K562 (cell line): Measurements from ENCODE around the gene CRTC3. TPM values are rescaled to one million over a fixed set of nuclear protein-coding genes. Genes with fewer than 3 reads are reported as not detected.

ENCODE experiments used
- ATF1 ChIP-seq, 2 experiments: fragments of 450-650 bp in 1 of 2; IDR thresholded peaks; 2 replicates each; pipeline ENCODE4 v1.6.1; 2016; ENCODE audit warnings: missing compliant biosample characterization in 1 of 2, missing genetic modification characterization in 1 of 2
- ATF3 ChIP-seq, 2 experiments: fragments of 450-650 bp in 1 of 2; sonication (generic) in 1 of 2; formaldehyde crosslinking in 1 of 2; IDR thresholded peaks in 1 of 2; conservative IDR thresholded peaks in 1 of 2; 2 replicates each; pipeline versions ENCODE4 v1.6.1 to v1.8.1; 2016 to 2023; ENCODE audit warnings: mild to moderate bottlenecking in 2 of 2, moderate library complexity in 2 of 2, inconsistent platforms in 1 of 2, missing genetic modification reagents in 1 of 2
- E2F8 ChIP-seq: fragments of 450-650 bp; IDR thresholded peaks from 2 replicates; pipeline ENCODE4 v1.7.1; 2018; ENCODE audit warnings: mild to moderate bottlenecking, low read depth; ENCODE audit not compliant: partially characterized antibody
- GATA2 ChIP-seq: sonication (generic); formaldehyde crosslinking; IDR thresholded peaks from 2 replicates; pipeline ENCODE4 v1.4.0; 2020; ENCODE audit warnings: mild to moderate bottlenecking, missing genetic modification reagents
- JUND ChIP-seq, 2 experiments: IDR thresholded peaks; 2 replicates in 1 of 2; 3 replicates in 1 of 2; pipeline ENCODE4 v1.6.1; 2011; ENCODE audit warnings: borderline replicate concordance in 2 of 2, low read depth in 2 of 2, low read length in 2 of 2, improper control_type of control experiment in 1 of 2, missing biosample characterization in 1 of 2, missing genetic modification characterization in 1 of 2, missing genetic modification reagents in 1 of 2
- KLF6 ChIP-seq: fragments of 250-450 bp; sonication (Bioruptor Pico); IDR thresholded peaks from 2 replicates; pipeline ENCODE4 v1.4.0; 2020; ENCODE audit warnings: mild to moderate bottlenecking, moderate library complexity, borderline replicate concordance
- MAFF ChIP-seq: IDR thresholded peaks from 2 replicates; pipeline ENCODE4 v1.6.1; 2012; ENCODE audit warnings: low read length, improper control_type of control experiment
- NBN ChIP-seq: fragments of 450-650 bp; IDR thresholded peaks from 2 replicates; pipeline ENCODE4 v1.6.1; 2016; ENCODE audit warnings: low read depth, mild to moderate bottlenecking
- NCOA2 ChIP-seq, 2 experiments: fragments of 450-650 bp; IDR thresholded peaks; 2 replicates each; pipeline ENCODE4 v1.6.1; 2018; ENCODE audit warnings: mild to moderate bottlenecking in 2 of 2, moderate library complexity in 1 of 2; ENCODE audit not compliant: partially characterized antibody in 2 of 2
- PBX2 ChIP-seq, 2 experiments: IDR thresholded peaks in 1 of 2; conservative IDR thresholded peaks in 1 of 2; 2 replicates each; pipeline ENCODE4 v1.6.1; 2016; ENCODE audit warnings: low read depth in 2 of 2, mild to moderate bottlenecking in 1 of 2, missing compliant biosample characterization in 1 of 2, missing genetic modification characterization in 1 of 2, moderate library complexity in 1 of 2
- PTBP1 ChIP-seq: fragments of 200-400 bp; formaldehyde crosslinking; IDR thresholded peaks from 2 replicates; pipeline ENCODE4 v1.6.1; 2017; ENCODE audit warnings: low read depth, low read length
- SAP30 ChIP-seq: fragments of 200-600 bp; sonication (generic); IDR thresholded peaks from 2 replicates; pipeline ENCODE4 v1.6.1; 2012; ENCODE audit warnings: borderline replicate concordance, low read depth, mild to moderate bottlenecking, moderate library complexity, low read length, control low read depth, inconsistent platforms; ENCODE audit not compliant: insufficient read depth, poor library complexity, severe bottlenecking
- SMAD4 ChIP-seq: fragments of 250-450 bp; sonication (Bioruptor Pico); conservative IDR thresholded peaks from 2 replicates; pipeline ENCODE4 v1.8.0; 2021; ENCODE audit warnings: inconsistent platforms, mild to moderate bottlenecking, moderate library complexity
- THRAP3 ChIP-seq: fragments of 450-650 bp; IDR thresholded peaks from 2 replicates; pipeline ENCODE4 v1.6.1; 2016; ENCODE audit warnings: mild to moderate bottlenecking, inconsistent platforms, borderline replicate concordance
- TRIM24 ChIP-seq, 2 experiments: fragments of 450-650 bp; IDR thresholded peaks; 2 replicates each; pipeline ENCODE4 v1.6.1; 2016
- WHSC1 ChIP-seq: IDR thresholded peaks from one replicate; pipeline ENCODE4 v1.6.1; 2012; ENCODE audit warnings: low read length, control low read depth, inconsistent platforms
- ZBTB17 ChIP-seq: fragments of 450-650 bp; formaldehyde crosslinking; IDR thresholded peaks from 2 replicates; pipeline ENCODE4 v1.4.0; 2020; ENCODE audit warnings: mild to moderate bottlenecking
- ZBTB7A ChIP-seq: IDR thresholded peaks from 2 replicates; pipeline ENCODE4 v1.6.1; 2011; ENCODE audit warnings: low read depth, mild to moderate bottlenecking, low read length, moderate library complexity, borderline replicate concordance; ENCODE audit not compliant: control insufficient read depth
- ZNF316 ChIP-seq: fragments of 450-650 bp; IDR thresholded peaks from 2 replicates; pipeline ENCODE4 v1.6.1; 2016
- polyA plus RNA-seq, 8 experiments: library from polyadenylated mRNA; depleted of rRNA in 4 of 8; stranded (reverse) in 5 of 8; unstranded in 3 of 8; fragments of >200 nt; fragmentation: Nextera tagmentation in 2 of 8; fragmentation: Illumina TruSeq in 1 of 8; extraction: Ambion mirVana in 2 of 8; extraction: Trizol in 1 of 8; gene quantifications; 2 replicates each; pipeline versions ENCODE4 v1.2.1 to v1.2.3, GENCODE V29; 2011 to 2014; ENCODE audit warnings: inconsistent platforms in 1 of 8, missing spikeins in 1 of 8
- total RNA-seq, 7 experiments: library from RNA; depleted of rRNA in 6 of 7; stranded (reverse); fragments of >200 nt in 6 of 7; fragmentation: Illumina TruSeq in 2 of 7; extraction: Trizol in 2 of 7; gene quantifications; 2 replicates each; pipeline versions ENCODE4 v1.2.1 to v1.2.3, GENCODE V29; 2011 to 2021; ENCODE audit warnings: low replicate concordance in 1 of 7

The CRTC3 gene
- total and polyA plus RNA-seq, 9 of the 15 experiments (the other 6 are each of a cell fraction or from before 2014, with no cell fraction given), result 1.2 to 19.0 (median 11.6) TPM

- TF ChIP-seq E2F8 (peak; percentile 28), PTBP1 (no peak), ATF3 (IDR thresholded peaks at IDR 0.05) (peak; percentile 47; the same call in 1 of the 2 replicates), ATF3 (CRISPR knock-in tag; conservative IDR thresholded peaks at IDR 0.05) (0 out of 2 replicates have a peak, but pooled peaks have one; percentile 41), ZNF316 (peak; percentile 91), NBN (0 out of 2 replicates have a peak, but pooled peaks have one; percentile 87), ZBTB17 (CRISPR knock-in tag) (peak; percentile 57; the same call in 1 of the 2 replicates), SAP30 (no peak), WHSC1 (no peak), MAFF (peak; percentile 66), JUND (IDR thresholded peaks at IDR 0.05; ENCODE audit: borderline replicate concordance, low read depth, low read length) (peak; percentile 45; the same call in 1 of the 2 replicates), JUND (tag; IDR thresholded peaks at IDR 0.05; ENCODE audit: borderline replicate concordance, low read depth, low read length) (peak; percentile 66; the same call in 1 of the 3 replicates), KLF6 (CRISPR knock-in tag) (0 out of 2 replicates have a peak, but pooled peaks have one; percentile 34), SMAD4 (peak; percentile 82), THRAP3 (no peak), GATA2 (peak; percentile 51; the same call in 1 of the 2 replicates), ATF1 (CRISPR knock-in tag; IDR thresholded peaks at IDR 0.05) (no peak), ATF1 (tag; IDR thresholded peaks at IDR 0.05) (peak; percentile 61), PBX2 (CRISPR knock-in tag; IDR thresholded peaks at IDR 0.05; ENCODE audit: low read depth) (no peak), PBX2 (tag; conservative IDR thresholded peaks at IDR 0.05; ENCODE audit: low read depth) (0 out of 2 replicates have a peak, but pooled peaks have one; percentile 8), NCOA2 (IDR thresholded peaks at IDR 0.05; ENCODE audit: partially characterized antibody in 2 of 2) (no peak), TRIM24 (IDR thresholded peaks at IDR 0.05) (peak in 1 of 2 experiments; percentile 44; a peak in 1 of 4 replicates), ZBTB7A (no peak)
Observed at GRCh38 chr15:90571063-90571541, 41.4 kb downstream of the CRTC3 start (continued).
